MCF 10A (cell line): Measurements from ENCODE around the gene SLC1A5. TPM values are rescaled to one million over a fixed set of nuclear protein-coding genes. Genes with fewer than 3 reads are reported as not detected.

Experiments used
- BruUV-seq: library from RNA; stranded (reverse); fragments of 400-500 nt; replicated peaks from 2 replicates; lab custom pipeline; 2021; lab: Mats Ljungman, UMichigan
- CTCF ChIA-PET: fragments of 300-600 bp; sonication (Branson Sonifier 250); formaldehyde crosslinking; extraction: SDS; loops from one replicate; lab custom pipeline; 2021; ENCODE audit warnings: antibody characterized with exemption, inconsistent platforms; lab: Yijun Ruan, JAX
- POLR2A ChIA-PET: fragments of 300-600, 350-650 bp; sonication (Branson Sonifier 250); formaldehyde crosslinking; extraction: SDS; loops from one replicate; lab custom pipeline; 2020; ENCODE audit warnings: antibody characterized with exemption, inconsistent platforms; lab: Yijun Ruan, JAX
- DNase-seq: peaks from one replicate; pipeline ENCODE4 v3.0.0-alpha.2; 2018; ENCODE audit not compliant: unreplicated experiment
- H3K27ac Mint-ChIP-seq: one replicate; pipeline ENCODE4 v1.8.0; 2022; ENCODE audit warnings: mild to moderate bottlenecking, low read depth, mixed read lengths; ENCODE audit not compliant: unreplicated experiment
- H3K27me3 Mint-ChIP-seq: one replicate; pipeline ENCODE4 v1.8.0; 2022; ENCODE audit warnings: mixed read lengths; ENCODE audit not compliant: insufficient read depth, unreplicated experiment
- H3K36me3 Mint-ChIP-seq: one replicate; pipeline ENCODE4 v1.8.0; 2022; ENCODE audit warnings: mild to moderate bottlenecking, moderate library complexity, mixed read lengths; ENCODE audit not compliant: insufficient read depth, unreplicated experiment
- H3K4me1 Mint-ChIP-seq: one replicate; pipeline ENCODE4 v1.8.0; 2022; ENCODE audit warnings: mixed read lengths; ENCODE audit not compliant: insufficient read depth, unreplicated experiment
- H3K4me3 Mint-ChIP-seq: one replicate; pipeline ENCODE4 v1.8.0; 2022; ENCODE audit warnings: mild to moderate bottlenecking, moderate library complexity, mixed read lengths; ENCODE audit not compliant: unreplicated experiment
- H3K9me3 Mint-ChIP-seq: one replicate; pipeline ENCODE4 v1.8.0; 2022; ENCODE audit warnings: mixed read lengths; ENCODE audit not compliant: unreplicated experiment
- intact Hi-C: fragments of 100-400 bp; cut with micrococcal nuclease; formaldehyde crosslinking; loops from 2 replicates; pipeline ENCODE4 v1.14.1; 2022
- total RNA-seq: library from RNA; stranded (reverse); gene quantifications from 2 replicates; pipeline ENCODE4 v1.2.3, GENCODE V29; 2022
- TF ChIP-seq, protein P1 (sequence below): fragments of 200-600 bp; IDR thresholded peaks from one replicate; pipeline ENCODE4 v1.8.0; 2022; ENCODE audit warnings: antibody characterized with exemption, mild to moderate bottlenecking; ENCODE audit not compliant: unreplicated experiment

SLC1A5 gene
- total RNA-seq, 1 experiment from 2014 or later: 417 TPM

DNA sequence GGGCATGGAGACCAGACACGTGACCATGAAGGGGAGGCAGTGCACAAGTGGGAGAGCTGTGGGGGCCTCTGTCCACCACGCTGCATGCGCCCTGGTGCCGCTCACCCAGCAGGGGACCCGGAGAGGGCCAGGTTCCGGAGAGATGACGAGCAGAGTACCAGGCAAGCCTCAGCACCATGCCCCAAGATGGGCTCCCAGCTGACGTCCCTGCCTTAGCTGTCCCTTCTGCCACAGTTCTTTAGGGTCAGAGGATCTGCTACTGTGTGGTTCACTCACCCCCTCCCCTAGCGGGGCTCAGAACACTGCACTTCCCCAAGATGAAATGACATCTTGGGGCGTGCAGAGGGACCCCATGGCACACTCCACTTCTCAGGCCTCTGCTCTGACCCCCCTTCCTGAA is 61.8 kb downstream of the SLC1A5 start:
- Mint-ChIP-seq H3K4me3 (no peak overlapping the region), H3K27me3 (no peaks in the 10 kb centered on the region), H3K36me3 (peaks cover 61% of the 10 kb centered on the region), H3K27ac (no peak overlapping the region), H3K9me3 (no peaks in the 10 kb centered on the region), H3K4me1 (peaks cover 3% of the 10 kb centered on the region)
- no peak for DNase-seq
- ChIA-PET CTCF (interaction anchor here (0.6 to 1.1 kb wide), 4 partner anchors 8 to 189 kb away, joined by 3 to 5 read pairs (median 3); no protein-coding TSS in a partner anchor), POLR2A (no interaction called here)
- intact Hi-C loops: no loop called here
- BruUV-seq: no TSS peak
- TF ChIP-seq, protein P1, sequence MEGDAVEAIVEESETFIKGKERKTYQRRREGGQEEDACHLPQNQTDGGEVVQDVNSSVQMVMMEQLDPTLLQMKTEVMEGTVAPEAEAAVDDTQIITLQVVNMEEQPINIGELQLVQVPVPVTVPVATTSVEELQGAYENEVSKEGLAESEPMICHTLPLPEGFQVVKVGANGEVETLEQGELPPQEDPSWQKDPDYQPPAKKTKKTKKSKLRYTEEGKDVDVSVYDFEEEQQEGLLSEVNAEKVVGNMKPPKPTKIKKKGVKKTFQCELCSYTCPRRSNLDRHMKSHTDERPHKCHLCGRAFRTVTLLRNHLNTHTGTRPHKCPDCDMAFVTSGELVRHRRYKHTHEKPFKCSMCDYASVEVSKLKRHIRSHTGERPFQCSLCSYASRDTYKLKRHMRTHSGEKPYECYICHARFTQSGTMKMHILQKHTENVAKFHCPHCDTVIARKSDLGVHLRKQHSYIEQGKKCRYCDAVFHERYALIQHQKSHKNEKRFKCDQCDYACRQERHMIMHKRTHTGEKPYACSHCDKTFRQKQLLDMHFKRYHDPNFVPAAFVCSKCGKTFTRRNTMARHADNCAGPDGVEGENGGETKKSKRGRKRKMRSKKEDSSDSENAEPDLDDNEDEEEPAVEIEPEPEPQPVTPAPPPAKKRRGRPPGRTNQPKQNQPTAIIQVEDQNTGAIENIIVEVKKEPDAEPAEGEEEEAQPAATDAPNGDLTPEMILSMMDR: no peak

DNA sequence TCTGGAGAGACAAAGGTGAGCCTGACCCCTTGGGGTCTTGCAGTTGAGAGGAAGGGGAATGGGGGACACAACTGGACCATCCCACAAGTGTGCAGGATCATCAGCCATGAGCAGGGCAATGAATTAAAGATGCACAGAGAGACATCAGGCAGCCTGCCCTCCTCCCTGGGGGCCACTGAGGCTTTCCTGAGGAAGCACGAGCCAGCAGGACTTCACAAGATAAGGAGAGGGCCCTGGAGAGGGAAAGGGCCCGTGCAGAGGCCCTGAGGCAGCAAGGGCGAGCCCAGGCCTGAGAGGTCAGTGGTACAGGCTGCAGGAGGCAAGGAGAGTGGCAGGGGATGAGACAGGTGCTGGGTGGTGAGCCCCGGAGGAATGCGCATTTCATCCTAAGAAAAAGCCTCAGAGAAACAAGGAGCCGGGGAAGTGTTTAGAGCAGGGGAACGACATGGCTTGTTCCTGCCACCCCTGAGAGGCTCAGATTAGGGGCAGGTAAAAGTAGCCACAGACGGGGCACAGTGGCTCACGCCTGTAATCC is 62.5 kb downstream of the SLC1A5 start:
- ChIA-PET POLR2A (no interaction called here), CTCF (interaction anchor here (0.7 kb wide), 1 partner anchor 189 kb away, joined by 3 read pairs; no protein-coding TSS in a partner anchor)
- Mint-ChIP-seq H3K4me1 (no peaks in the 10 kb centered on the region), H3K27me3 (no peaks in the 10 kb centered on the region), H3K9me3 (no peaks in the 10 kb centered on the region), H3K36me3 (peaks cover 60% of the 10 kb centered on the region), H3K27ac (peak overlapping the region; percentile 44), H3K4me3 (no peak overlapping the region)
- intact Hi-C loops: no loop called here
- TF ChIP-seq, protein P1: no peak
- no TSS peak for BruUV-seq
- DNase-seq: no peak

DNA sequence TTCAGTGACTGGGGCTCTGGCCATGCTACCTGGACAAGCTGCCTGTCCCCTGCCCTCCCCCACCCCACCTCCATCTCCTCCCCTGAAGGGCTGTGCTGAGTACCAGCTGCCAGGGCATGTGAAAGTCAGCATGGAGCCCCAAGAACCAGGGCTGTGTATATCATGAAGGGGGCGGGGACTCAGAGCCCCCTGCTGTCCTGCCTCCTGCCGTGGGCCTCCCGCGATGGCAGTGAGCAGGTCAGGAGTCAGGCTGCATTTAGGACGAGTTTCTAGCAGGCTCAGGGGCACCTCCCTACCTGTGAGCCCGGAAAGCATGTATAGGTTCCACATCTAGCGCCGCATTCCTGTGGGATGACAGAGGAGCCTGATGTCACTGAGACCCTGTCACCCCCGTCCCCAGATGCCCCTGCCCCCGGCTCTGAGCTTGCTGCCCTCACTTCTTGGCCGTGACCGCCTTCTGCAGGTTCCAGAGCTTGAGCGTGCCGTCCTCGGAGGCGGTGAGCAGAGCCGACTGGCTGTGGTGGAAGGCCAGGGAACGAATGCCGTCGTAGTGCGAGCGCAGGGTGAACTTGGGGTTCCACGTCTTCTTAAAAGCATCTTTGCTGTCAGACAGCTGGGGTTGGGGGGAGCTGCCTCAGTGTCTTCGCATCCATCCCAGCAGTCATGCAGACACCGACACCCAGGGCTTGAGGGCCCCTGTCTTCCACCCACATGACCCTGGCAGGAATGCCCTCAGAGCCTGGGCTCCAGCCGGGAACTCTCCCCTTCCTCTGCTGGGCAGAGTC is 63.2 kb downstream of the SLC1A5 start:
- Mint-ChIP-seq H3K27ac (peak overlapping the region; percentile 44), H3K9me3 (no peaks in the 10 kb centered on the region), H3K27me3 (no peaks in the 10 kb centered on the region), H3K4me3 (no peak overlapping the region), H3K36me3 (peaks cover 61% of the 10 kb centered on the region), H3K4me1 (no peaks in the 10 kb centered on the region)
- intact Hi-C loops: no loop called here
- TF ChIP-seq, protein P1: no peak
- no TSS peak for BruUV-seq
- DNase-seq: no peak
- POLR2A ChIA-PET: no interaction called here
- CTCF ChIA-PET: no interaction called here

Other genes starting within 250 kb of the SLC1A5 start
- gene CALM3, start 187.3 kb downstream of the SLC1A5 start, total RNA-seq: 103 and 120 TPM in 2 replicates
- gene PTGIR, start 163.5 kb downstream of the SLC1A5 start, total RNA-seq: not detected in 2 replicates
- gene GNG8, start 152.4 kb downstream of the SLC1A5 start, total RNA-seq: not detected in 2 replicates
- 0.09 TPM in 1 of 2 replicates, not detected in the other for gene DACT3, start 127.4 kb downstream of the SLC1A5 start, total RNA-seq
- 30.4 and 35.9 TPM in 2 replicates for gene PRKD2, start 71.5 kb downstream of the SLC1A5 start, total RNA-seq
- 21.2 and 23.9 TPM in 2 replicates for gene FKRP, start 42.5 kb downstream of the SLC1A5 start, total RNA-seq
- gene STRN4, start 42.1 kb downstream of the SLC1A5 start, total RNA-seq: 90.1 and 92.3 TPM in 2 replicates
- 237 and 252 TPM in 2 replicates for gene AP2S1, start 62.3 kb upstream of the SLC1A5 start, total RNA-seq
- gene ARHGAP35, start 72.4 kb upstream of the SLC1A5 start, total RNA-seq: 46.9 and 52.1 TPM in 2 replicates
- gene NPAS1, start 231.2 kb upstream of the SLC1A5 start, total RNA-seq: 0.44 and 0.68 TPM in 2 replicates